Upper lobe of right lung (tissue), 1 donor: ENCODE data around the gene NCK2. TPM values are rescaled to one million over a fixed set of nuclear protein-coding genes. Genes with fewer than 3 reads are reported as not detected.
A peak's percentile ranks its signal among the peaks of the same experiment; 100 is the strongest.
"Not testable (repeated sequence)": the region's sequence is repeated elsewhere in the genome, so short reads cannot be mapped to it uniquely, and the experiment has no call there.

Experiments used
- ATAC-seq: fragments of 200-7000 bp; cut with Tn5 transposase; one replicate; pipeline ENCODE4 v1.9.1; 2020; ENCODE audit warnings: mild to moderate bottlenecking, moderate library complexity
- DNase-seq: peaks from one replicate; pipeline ENCODE4 v3.0.0-alpha.2; 2020
- H3K27ac ChIP-seq: fragments of 200-600 bp; one replicate; pipeline ENCODE4 v1.8.0; 2022
- H3K27me3 ChIP-seq: fragments of 200-600 bp; one replicate; pipeline ENCODE4 v1.8.0; 2022; ENCODE audit warnings: mild to moderate bottlenecking
- H3K36me3 ChIP-seq: fragments of 200-600 bp; one replicate; pipeline ENCODE4 v1.8.0; 2022
- H3K4me1 ChIP-seq: fragments of 200-600 bp; one replicate; pipeline ENCODE4 v1.8.0; 2022
- H3K4me3 ChIP-seq: fragments of 200-600 bp; one replicate; pipeline ENCODE4 v1.8.0; 2022; ENCODE audit warnings: mild to moderate bottlenecking
- H3K9me3 ChIP-seq: fragments of 200-600 bp; one replicate; pipeline ENCODE4 v1.8.0; 2022
- CTCF ChIP-seq: fragments of 200-600 bp; IDR thresholded peaks from one replicate; pipeline ENCODE4 v1.8.0; 2022; ENCODE audit warnings: antibody characterized with exemption
- intact Hi-C: fragments of 100-400 bp; cut with DNase I; formaldehyde crosslinking; loops from one replicate; pipeline ENCODE4 v1.11.0; 2022
- total RNA-seq: library from RNA; stranded (reverse); fragmentation: NEBNext Ultra II Directional; extraction: Animal tissue kit (Norgen Biotek cat#: 25700); gene quantifications from one replicate; pipeline ENCODE4 v1.2.1, GENCODE V29; 2021
- donor health status: DM: no; HTN: yes; CAD: no; lungs with severe emphysema.

NCK2 gene
- total RNA-seq, 1 donor from 2014 or later, result 49.7 TPM

GRCh38 chr2:105769504-105769903, 24.8 kb downstream of the NCK2 start:
- peaks cover 21% of the 10 kb centered on the region for H3K4me1 ChIP-seq
- no peaks in the 10 kb centered on the region for H3K36me3 ChIP-seq
- intact Hi-C loops, result no loop called here
- ATAC-seq (no peak), DNase-seq (no peak)
- H3K9me3 ChIP-seq, result no peaks in the 10 kb centered on the region
- TF ChIP-seq CTCF, result peak; percentile 27
- H3K27ac ChIP-seq, result no peak overlapping the region
- no peak overlapping the region for H3K4me3 ChIP-seq
- no peaks in the 10 kb centered on the region for H3K27me3 ChIP-seq

GRCh38 chr2:105770149-105770548, 25.4 kb downstream of the NCK2 start:
- Histone ChIP-seq H3K9me3 (no peaks in the 10 kb centered on the region), H3K4me1 (peaks cover 28% of the 10 kb centered on the region), H3K27me3 (no peaks in the 10 kb centered on the region), H3K36me3 (no peaks in the 10 kb centered on the region), H3K27ac (no peak overlapping the region), H3K4me3 (no peak overlapping the region)
- DNase-seq (no peak), ATAC-seq (no peak)
- TF ChIP-seq CTCF, result no peak
- intact Hi-C loops, result no loop called here

- H3K4me3 ChIP-seq, ATAC-seq, H3K27me3 ChIP-seq, H3K27ac ChIP-seq, H3K9me3 ChIP-seq, intact Hi-C loops, H3K36me3 ChIP-seq, DNase-seq: not testable (repeated sequence)
- H3K4me1 ChIP-seq, result peaks cover 39% of the 10 kb centered on the region
Observed at GRCh38 chr2:105771291-105771690, 26.6 kb downstream of the NCK2 start.

- Histone ChIP-seq H3K27me3 (no peaks in the 10 kb centered on the region), H3K4me1 (peaks cover 45% of the 10 kb centered on the region), H3K9me3 (no peaks in the 10 kb centered on the region), H3K36me3 (no peaks in the 10 kb centered on the region), H3K4me3 (no peak overlapping the region), H3K27ac (no peak overlapping the region)
- intact Hi-C loops, result no loop called here
- DNase-seq (no peak), ATAC-seq (no peak)
- TF ChIP-seq CTCF, result no peak
Observed at GRCh38 chr2:105771836-105772235, 27.1 kb downstream of the NCK2 start.

GRCh38 chr2:105772362-105772761, 27.6 kb downstream of the NCK2 start:
- no peak for TF ChIP-seq CTCF
- peaks cover 49% of the 10 kb centered on the region for H3K4me1 ChIP-seq
- no peak for ATAC-seq
- H3K36me3 ChIP-seq, result no peaks in the 10 kb centered on the region
- no peaks in the 10 kb centered on the region for H3K27me3 ChIP-seq
- no peak overlapping the region for H3K27ac ChIP-seq
- H3K4me3 ChIP-seq, result no peak overlapping the region
- DNase-seq, result no peak
- intact Hi-C loops, result no loop called here
- H3K9me3 ChIP-seq, result no peaks in the 10 kb centered on the region

- ATAC-seq, result peak; percentile 14
- Histone ChIP-seq H3K27me3 (no peaks in the 10 kb centered on the region), H3K4me3 (no peak overlapping the region), H3K36me3 (no peaks in the 10 kb centered on the region), H3K9me3 (no peaks in the 10 kb centered on the region), H3K4me1 (peaks cover 49% of the 10 kb centered on the region), H3K27ac (no peak overlapping the region)
- intact Hi-C loops, result no loop called here
- no peak for DNase-seq
- no peak for TF ChIP-seq CTCF
Observed at GRCh38 chr2:105773568-105773967, 28.9 kb downstream of the NCK2 start.
